RKO (cell line): ENCODE data around the gene RSPO3.
"Not testable (repeated sequence)": the region's sequence is repeated elsewhere in the genome, so short reads cannot be mapped to it uniquely, and the experiment has no call there.

Source experiments
- DNase-seq: peaks from one replicate; pipeline ENCODE4 v3.0.0-alpha.2; 2016; ENCODE audit warnings: low spot score

RSPO3 gene

GRCh38 chr6:127118298-127119101 lies at the start of gene RSPO3:
Gene RSPO3 (plus strand): TSS chr6:127118671. CDS start chr6:127119193, 522 bp downstream.
- DNase-seq, result no peak

DNA sequence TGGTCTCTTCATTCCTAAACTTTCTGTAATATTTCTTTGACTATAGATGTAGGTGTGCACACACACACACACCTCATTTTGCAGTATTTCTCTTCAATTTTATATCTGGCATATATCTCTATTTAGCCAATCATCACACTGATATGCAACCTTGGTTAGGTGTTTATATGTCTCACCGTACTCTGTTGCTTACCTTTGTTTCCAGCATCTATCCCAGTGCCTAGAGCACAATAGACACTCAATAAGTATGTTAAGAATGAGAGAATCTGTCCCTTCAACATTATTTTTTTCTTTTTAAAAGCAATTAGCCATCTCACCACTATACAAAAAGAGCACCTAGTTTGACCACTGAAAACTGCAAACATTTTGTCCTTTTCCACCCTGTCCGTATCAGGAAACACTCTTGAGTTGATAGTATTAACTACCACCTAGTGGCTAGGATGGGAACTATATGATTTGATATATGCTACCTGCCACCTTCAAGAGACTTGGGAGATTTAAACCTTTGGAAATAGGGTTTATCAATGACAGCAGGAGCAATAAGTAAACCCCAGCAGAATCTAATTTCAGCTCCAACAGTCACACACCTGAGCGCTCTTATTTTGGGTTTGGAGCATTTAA lies 48.7 kb upstream of the RSPO3 start:
- DNase-seq, result peak; percentile 54

- DNase-seq, result no peak
Observed at GRCh38 chr6:127073222-127073621, 45.2 kb upstream of the RSPO3 start.

GRCh38 chr6:127076466-127076865 lies 42.0 kb upstream of the RSPO3 start:
- no peak for DNase-seq

DNA sequence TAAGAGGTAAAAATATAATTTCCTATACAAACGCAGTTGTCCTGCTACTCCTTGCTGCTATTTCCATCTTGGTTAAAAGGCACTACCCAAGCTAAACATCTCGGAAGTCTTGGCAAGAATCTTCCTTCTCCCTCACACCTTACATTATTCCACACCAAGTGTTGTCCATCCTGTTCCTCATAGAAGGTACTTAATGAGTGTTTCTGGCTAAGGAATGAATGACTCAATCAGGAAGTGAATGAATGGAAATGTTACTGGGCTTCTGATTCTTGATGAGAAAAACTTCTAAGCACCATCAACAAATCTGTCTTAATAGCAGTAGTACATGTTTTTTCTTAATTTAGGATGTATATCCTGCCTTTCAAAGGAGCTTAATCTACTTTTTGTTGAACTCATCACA lies 40.6 kb upstream of the RSPO3 start:
- peak; percentile 19 for DNase-seq

DNA sequence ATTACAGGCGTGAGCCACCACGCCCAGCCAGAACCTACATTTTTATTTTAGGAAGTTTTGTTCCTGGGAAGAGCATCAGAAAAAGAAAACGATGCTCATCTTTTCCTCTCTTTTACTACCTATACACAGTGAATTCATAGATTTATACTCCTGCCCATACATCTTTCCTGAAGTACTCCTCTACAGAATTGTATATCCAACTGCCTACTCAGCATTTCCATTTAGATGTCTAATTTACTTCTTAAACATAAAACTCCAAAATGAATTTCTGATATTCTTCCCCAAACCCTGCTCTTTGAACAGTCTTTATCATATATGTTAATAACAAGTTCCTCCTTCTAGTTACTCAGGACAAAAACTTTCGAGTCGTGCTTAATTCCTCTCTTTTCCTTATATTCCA lies 39.8 kb upstream of the RSPO3 start:
- no peak for DNase-seq

DNA sequence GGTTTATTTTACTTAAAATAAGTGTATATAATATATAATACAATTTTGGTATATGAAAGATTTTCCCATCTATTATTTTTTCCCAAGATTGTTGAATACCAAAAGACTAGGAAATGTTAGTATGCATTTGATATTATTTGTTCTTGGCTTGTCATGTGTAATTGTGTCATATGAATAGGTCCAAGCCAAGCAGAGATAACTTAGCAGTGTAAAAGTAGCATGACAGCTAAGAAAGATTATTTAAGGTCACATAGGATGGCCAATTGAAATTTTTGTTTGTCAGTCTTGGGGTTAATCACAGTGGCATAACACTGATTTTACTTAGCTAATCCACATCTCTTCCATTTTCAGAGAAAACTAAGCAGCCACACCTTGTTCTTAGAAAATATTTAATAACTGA lies 38.8 kb upstream of the RSPO3 start:
- DNase-seq, result no peak

DNA sequence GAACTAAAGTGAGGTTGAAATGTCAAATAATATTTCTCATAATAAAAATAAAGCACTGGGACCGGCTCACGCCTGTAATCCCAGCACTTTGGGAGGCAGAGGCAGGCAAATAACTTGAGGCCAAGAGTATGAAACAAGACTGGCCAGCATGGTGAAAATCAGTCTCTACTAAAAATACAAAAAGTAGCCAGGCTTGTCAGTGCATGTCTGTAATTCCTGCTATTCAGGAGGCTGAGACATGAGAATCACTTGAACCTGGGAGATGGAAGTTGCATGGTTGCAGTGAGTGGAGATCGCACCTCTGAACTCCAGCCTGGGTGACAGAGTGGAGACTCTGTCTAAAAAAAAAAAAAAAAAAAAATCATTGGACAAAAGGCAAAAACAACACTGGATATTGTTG lies 38.4 kb upstream of the RSPO3 start:
- no peak for DNase-seq

- no peak for DNase-seq
Observed at GRCh38 chr6:127083231-127083962, 35.1 kb upstream of the RSPO3 start.

DNA sequence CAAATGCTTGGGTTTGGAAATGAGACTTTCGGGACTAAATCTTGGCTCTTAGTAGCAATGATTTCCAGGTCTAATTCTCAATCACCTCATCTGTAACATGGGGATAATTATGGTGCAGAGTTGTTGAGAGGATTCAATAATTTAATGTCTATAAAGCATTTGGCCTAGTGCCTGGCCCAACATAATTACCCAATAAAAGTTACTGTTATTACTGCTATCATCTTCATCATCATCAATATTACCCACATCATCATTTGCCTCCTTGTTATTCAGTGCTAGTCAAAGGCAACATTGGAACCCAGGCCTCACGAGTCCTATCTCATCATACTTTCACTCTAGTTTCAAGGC lies 34.5 kb upstream of the RSPO3 start:
- no peak for DNase-seq

- no peak for DNase-seq
Observed at GRCh38 chr6:127085181-127085580, 33.3 kb upstream of the RSPO3 start.

GRCh38 chr6:127090051-127090450 lies 28.4 kb upstream of the RSPO3 start:
- no peak for DNase-seq

- no peak for DNase-seq
Observed at GRCh38 chr6:127092466-127092865, 26.0 kb upstream of the RSPO3 start.

- DNase-seq, result no peak
Observed at GRCh38 chr6:127094791-127095190, 23.7 kb upstream of the RSPO3 start.

GRCh38 chr6:127096167-127096566 lies 22.3 kb upstream of the RSPO3 start:
- no peak for DNase-seq

GRCh38 chr6:127097442-127097841 lies 21.0 kb upstream of the RSPO3 start:
- DNase-seq, result not testable (repeated sequence)

GRCh38 chr6:127100510-127101140 lies 17.8 kb upstream of the RSPO3 start:
- peak; percentile 51 for DNase-seq

DNA sequence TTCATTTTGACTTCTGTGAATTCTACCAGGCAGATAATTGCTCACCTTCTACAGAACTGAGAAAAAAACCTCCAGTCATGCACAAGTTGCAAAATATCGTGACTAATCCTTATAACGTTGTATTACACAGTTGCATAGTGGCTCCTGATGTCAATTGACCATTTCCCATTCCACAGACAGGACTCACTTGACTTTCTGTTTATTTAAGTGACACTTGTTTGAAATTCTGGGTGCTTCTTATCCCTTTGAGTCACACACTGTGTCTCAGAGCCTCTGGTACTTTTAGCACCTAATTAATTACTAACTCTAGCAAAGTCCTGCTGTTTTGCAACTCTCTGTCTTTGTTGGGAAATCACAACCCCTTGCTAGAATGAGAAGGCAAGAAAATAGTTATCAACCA lies 16.2 kb upstream of the RSPO3 start:
- DNase-seq, result peak; percentile 78

DNA sequence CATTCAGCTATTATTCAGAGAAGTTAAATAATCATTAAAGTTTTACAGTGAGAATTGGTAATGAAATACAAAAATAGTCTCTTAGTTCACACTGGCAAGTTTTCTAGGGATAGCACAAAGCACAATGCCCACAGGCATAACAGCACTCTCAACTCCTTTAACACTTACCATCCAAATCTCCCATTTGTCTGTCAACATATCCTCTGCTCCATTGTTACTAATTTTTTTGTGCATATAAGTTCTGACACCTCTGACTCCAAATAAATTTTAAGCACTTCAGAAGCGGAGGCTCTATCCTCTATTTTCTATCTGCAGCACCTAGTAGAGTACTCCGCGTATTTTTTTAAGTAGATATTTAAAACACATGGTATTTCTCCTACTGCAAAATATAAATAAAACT lies 15.6 kb upstream of the RSPO3 start:
- DNase-seq, result no peak

- DNase-seq, result no peak
Observed at GRCh38 chr6:127103482-127103881, 15.0 kb upstream of the RSPO3 start.

DNA sequence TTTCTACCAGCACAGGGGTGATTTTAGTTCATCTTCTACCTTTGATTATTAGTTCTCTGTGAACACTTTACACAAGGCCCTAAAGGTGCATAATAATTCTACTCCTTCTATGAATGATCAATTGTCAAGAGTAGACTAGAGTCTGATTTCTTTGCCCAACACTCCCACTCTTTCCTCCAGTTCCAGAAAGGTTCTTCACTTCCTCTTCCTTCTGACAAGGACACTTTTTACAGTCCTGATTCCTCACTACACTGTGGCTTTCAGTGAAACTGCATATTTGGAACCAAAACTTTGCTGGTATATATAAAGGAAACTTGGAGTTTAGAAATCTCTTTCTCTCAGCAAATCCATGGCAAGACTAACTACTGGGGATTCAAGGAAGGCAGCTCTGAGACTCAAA lies 10.6 kb upstream of the RSPO3 start:
- DNase-seq, result no peak

- DNase-seq, result no peak
Observed at GRCh38 chr6:127110712-127111111, 7.8 kb upstream of the RSPO3 start.

GRCh38 chr6:127111526-127111925 lies 6.9 kb upstream of the RSPO3 start:
- no peak for DNase-seq
